Activated T-helper 1 cell treated with anti-CD3 and anti-CD28 coated beads, Interleukin-2, amount 50 U/mL, for 16 hours (primary cell): ENCODE data around the gene SLC25A6.
"Not testable (repeated sequence)": the region's sequence is repeated elsewhere in the genome, so short reads cannot be mapped to it uniquely, and the experiment has no call there.

Experiments used
- DNase-seq, 2 donors: peaks; one replicate each; pipeline ENCODE4 v3.0.0-alpha.2; 2020; ENCODE audit warnings: low read depth in 1 of 2, low spot score in 1 of 2

SLC25A6 gene

GRCh38 chrX:1391707-1392375 lies at the start of gene SLC25A6:
TSS of gene SLC25A6 (minus strand) at chrX:1392113. CDS start at chrX:1392009, 104 bp downstream.
- DNase-seq, result peak; percentile 98 to 100

GRCh38 chrX:1440506-1440905 lies 48.6 kb upstream of the SLC25A6 start:
- DNase-seq, result no peak

GRCh38 chrX:1435241-1435895 lies 43.5 kb upstream of the SLC25A6 start:
- no peak for DNase-seq

- no peak for DNase-seq
Measured at GRCh38 chrX:1434871-1435240, 42.9 kb upstream of the SLC25A6 start.

- no peak for DNase-seq
Measured at GRCh38 chrX:1433646-1434357, 41.9 kb upstream of the SLC25A6 start.

GRCh38 chrX:1430451-1430850 lies 38.5 kb upstream of the SLC25A6 start:
- DNase-seq, result no peak

- DNase-seq, result no peak
Measured at GRCh38 chrX:1427756-1428155, 35.8 kb upstream of the SLC25A6 start.

- DNase-seq, result not testable (repeated sequence)
Measured at GRCh38 chrX:1426321-1426720, 34.4 kb upstream of the SLC25A6 start.

- DNase-seq, result no peak
Measured at GRCh38 chrX:1425381-1425780, 33.5 kb upstream of the SLC25A6 start.

GRCh38 chrX:1424147-1424851 lies 32.4 kb upstream of the SLC25A6 start:
- no peak for DNase-seq

- DNase-seq, result no peak
Measured at GRCh38 chrX:1423215-1423614, 31.3 kb upstream of the SLC25A6 start.

GRCh38 chrX:1422135-1422465 lies 30.2 kb upstream of the SLC25A6 start:
- DNase-seq, result no peak

GRCh38 chrX:1421433-1422134 lies 29.7 kb upstream of the SLC25A6 start:
- no peak for DNase-seq

- no peak for DNase-seq
Measured at GRCh38 chrX:1420371-1420770, 28.5 kb upstream of the SLC25A6 start.

GRCh38 chrX:1419545-1420355 lies 27.8 kb upstream of the SLC25A6 start:
- DNase-seq, result no peak

- no peak for DNase-seq
Measured at GRCh38 chrX:1418901-1419544, 27.1 kb upstream of the SLC25A6 start.

GRCh38 chrX:1417921-1418771 lies 26.2 kb upstream of the SLC25A6 start:
- DNase-seq, result no peak

- no peak for DNase-seq
Measured at GRCh38 chrX:1416965-1417760, 25.2 kb upstream of the SLC25A6 start.
